Right lobe of liver (tissue), 6 donors: ENCODE results near the gene SLC2A1. TPM values are rescaled to one million over a fixed set of nuclear protein-coding genes. Genes with fewer than 3 reads are reported as not detected.

ENCODE experiments used
- ATAC-seq, 4 donors: fragments of 200-7000 bp; cut with Tn5 transposase; one replicate each; pipeline ENCODE4 v1.9.1; 2020; ENCODE audit warnings: mild to moderate bottlenecking in 4 of 4, moderate library complexity in 4 of 4
- DNase-seq, 3 donors: peaks; one replicate each; pipeline ENCODE4 v3.0.0-alpha.2; 2020
- H3K27ac ChIP-seq, 3 donors: fragments of 200-600 bp; one replicate each; pipeline ENCODE4 v1.8.0; 2022
- H3K27me3 ChIP-seq, 2 donors: fragments of 200-600 bp; one replicate each; pipeline ENCODE4 v1.8.0; 2022
- H3K36me3 ChIP-seq, 4 donors: fragments of 200-600 bp; sonication (generic) in 1 of 4; one replicate each; pipeline versions ENCODE4 v1.5.1 to v1.8.0; 2017 to 2022; ENCODE audit warnings: control low read depth in 1 of 4
- H3K4me1 ChIP-seq, 4 donors: fragments of 200-600 bp; sonication (generic) in 1 of 4; one replicate each; pipeline versions ENCODE4 v1.5.1 to v1.8.0; 2017 to 2022; ENCODE audit warnings: control low read depth in 1 of 4
- H3K4me3 ChIP-seq, 3 donors: fragments of 200-600 bp; one replicate each; pipeline ENCODE4 v1.8.0; 2022
- H3K9me3 ChIP-seq, 4 donors: fragments of 200-600 bp; sonication (generic) in 1 of 4; one replicate each; pipeline versions ENCODE4 v1.5.1 to v1.8.0; 2017 to 2022; ENCODE audit warnings: control low read depth in 1 of 4
- CTCF ChIP-seq, 4 donors: fragments of 200-600 bp in 3 of 4; fragments of 450-650 bp in 1 of 4; IDR thresholded peaks; one replicate each; pipeline versions ENCODE4 v1.5.1 to v1.8.0; 2016 to 2022; ENCODE audit warnings: antibody characterized with exemption in 4 of 4, mild to moderate bottlenecking in 2 of 4
- POLR2A ChIP-seq: fragments of 450-650 bp; IDR thresholded peaks from one replicate; pipeline ENCODE4 v1.6.1; 2017; ENCODE audit warnings: antibody characterized with exemption, mild to moderate bottlenecking
- WGBS: methylation state at CpG from one replicate; pipeline ENCODE4 v1.1.6; 2018; ENCODE audit warnings: low coverage, low lambda C conversion rate; ENCODE audit not compliant: insufficient coverage; ENCODE audit errors: missing lambda C conversion rate; 5-methylcytosine and 5-hydroxymethylcytosine counted together
- intact Hi-C, 2 donors: fragments of 100-400 bp; cut with DNase I; formaldehyde crosslinking; loops; one replicate each; pipeline versions ENCODE4 v1.11.2 to v1.14.1; 2022
- total RNA-seq, 6 experiments: library from RNA; depleted of rRNA in 2 of 6; stranded (reverse); fragments of >200 nt in 2 of 6; fragmentation: NEBNext Ultra II Directional in 3 of 6; extraction: Animal tissue kit (Norgen Biotek cat#: 25700) in 3 of 6; gene quantifications; one replicate each; pipeline versions ENCODE4 v1.1.0 to v1.2.4, GENCODE V29; 2016 to 2023
- donor health status: DM: no; HTN: yes; CAD: no.
- donor health status: DM: no; HTN: no; CAD: no.
- donor health status: DM: no; HTN: no; CAD: no.
- donor health status: DM: no; HTN: yes; CAD: no.
- donor health status: DM: no; HTN: yes; CAD: no.

The SLC2A1 gene
- total RNA-seq, 6 experiments from 2014 or later = 0.74 to 34.3 (median 5.8) TPM

GRCh38 chr1:42943728-42944127 lies 14.9 kb downstream of the SLC2A1 start:
- DNase-seq = no peak
- Histone ChIP-seq H3K27me3 (no peaks in the 10 kb centered on the region), H3K36me3 (no peaks in the 10 kb centered on the region), H3K9me3 (no peaks in the 10 kb centered on the region), H3K4me3 (no peak overlapping the region), H3K4me1 (peaks cover 0 to 17% (median 0%) of the 10 kb centered on the region in 4 donors), H3K27ac (no peak overlapping the region)
- intact Hi-C loops = no loop called here
- no peak for TF ChIP-seq CTCF (IDR thresholded peaks at IDR 0.05)
- WGBS = 100% methylated on average over 3 of the region's 6 CpGs
- no peak for ATAC-seq

GRCh38 chr1:42943166-42943565 lies 15.5 kb downstream of the SLC2A1 start:
- intact Hi-C loops = no loop called here
- peak; percentile 31 to 42 (median 36) for ATAC-seq
- DNase-seq = peak in 2 of 3 donors; percentile 52 to 73
- H3K4me1 ChIP-seq = peaks cover 0 to 15% (median 0%) of the 10 kb centered on the region in 4 donors
- H3K36me3 ChIP-seq = no peaks in the 10 kb centered on the region
- TF ChIP-seq POLR2A = no peak
- no peak for TF ChIP-seq CTCF (IDR thresholded peaks at IDR 0.05)
- H3K27me3 ChIP-seq = no peaks in the 10 kb centered on the region
- H3K4me3 ChIP-seq = no peak overlapping the region
- WGBS = 60% methylated on average over 1 of the region's 7 CpGs
- H3K9me3 ChIP-seq = no peaks in the 10 kb centered on the region
- H3K27ac ChIP-seq = no peak overlapping the region

GRCh38 chr1:42942444-42942843 lies 16.2 kb downstream of the SLC2A1 start:
- H3K36me3 ChIP-seq = no peaks in the 10 kb centered on the region
- peaks cover 0 to 11% (median 0%) of the 10 kb centered on the region in 4 donors for H3K4me1 ChIP-seq
- intact Hi-C loops = no loop called here
- H3K9me3 ChIP-seq = no peaks in the 10 kb centered on the region
- ATAC-seq (no peak), DNase-seq (peak in 1 of 3 donors; percentile 22)
- no peak overlapping the region for H3K27ac ChIP-seq
- WGBS = 83% methylated on average over 4 of the region's 6 CpGs
- H3K4me3 ChIP-seq = no peak overlapping the region
- H3K27me3 ChIP-seq = no peaks in the 10 kb centered on the region
- TF ChIP-seq POLR2A (no peak), CTCF (IDR thresholded peaks at IDR 0.05) (no peak)

- H3K36me3 ChIP-seq = no peaks in the 10 kb centered on the region
Observed at GRCh38 chr1:42941640-42942330, 16.9 kb downstream of the SLC2A1 start.

More at GRCh38 chr1:42941640-42942330, 16.9 kb downstream of the SLC2A1 start:
- 79% methylated on average over 4 of the region's 9 CpGs for WGBS
- intact Hi-C loops = no loop called here
- Histone ChIP-seq H3K4me1 (peaks cover 0 to 16% (median 0%) of the 10 kb centered on the region in 4 donors), H3K4me3 (no peak overlapping the region), H3K27me3 (no peaks in the 10 kb centered on the region), H3K9me3 (no peaks in the 10 kb centered on the region), H3K27ac (no peak overlapping the region)
- ATAC-seq = peak in 1 of 4 donors; percentile 31
- TF ChIP-seq POLR2A (no peak), CTCF (IDR thresholded peaks at IDR 0.05) (no peak)
- DNase-seq = peak in 2 of 3 donors; percentile 62 to 63
